Left hindlimb (tissue), 1 donor: ENCODE measurements around the gene LRRN4.
"Not testable (repeated sequence)": the region's sequence is repeated elsewhere in the genome, so short reads cannot be mapped to it uniquely, and the experiment has no call there.

Source experiments
- DNase-seq: peaks from one replicate; pipeline ENCODE4 v3.0.0-alpha.2; 2018

Gene LRRN4

DNA sequence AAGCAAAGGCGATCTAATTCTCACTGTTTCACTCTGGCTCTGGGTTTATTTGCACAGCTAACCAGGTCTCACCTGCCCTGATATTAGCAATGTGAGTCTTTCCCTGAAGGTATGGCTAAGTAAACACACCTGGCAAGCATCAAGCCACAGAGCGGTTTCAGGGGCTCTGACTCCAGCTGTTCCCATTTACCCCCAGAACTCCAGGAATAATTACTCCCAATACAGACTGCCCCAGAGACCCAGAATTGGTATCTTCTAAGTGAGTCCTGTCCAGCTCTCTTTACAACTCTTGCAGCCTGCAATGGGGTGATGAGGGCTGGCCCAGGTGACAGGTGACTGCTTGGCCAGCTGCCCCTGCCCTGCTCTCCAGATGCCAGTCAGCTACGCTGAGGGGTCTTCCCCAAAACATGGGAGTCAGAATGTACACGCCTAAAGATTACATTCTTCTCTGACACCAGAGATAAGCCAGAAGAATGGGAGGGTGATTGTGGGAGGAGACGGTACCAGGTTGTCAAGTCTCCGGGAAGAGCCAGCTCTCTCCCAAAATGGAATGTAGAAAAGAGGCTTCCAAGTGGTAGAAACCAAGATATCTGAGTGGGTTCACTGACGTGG is 4.9 kb upstream of the LRRN4 start:
- no peak for DNase-seq

DNA sequence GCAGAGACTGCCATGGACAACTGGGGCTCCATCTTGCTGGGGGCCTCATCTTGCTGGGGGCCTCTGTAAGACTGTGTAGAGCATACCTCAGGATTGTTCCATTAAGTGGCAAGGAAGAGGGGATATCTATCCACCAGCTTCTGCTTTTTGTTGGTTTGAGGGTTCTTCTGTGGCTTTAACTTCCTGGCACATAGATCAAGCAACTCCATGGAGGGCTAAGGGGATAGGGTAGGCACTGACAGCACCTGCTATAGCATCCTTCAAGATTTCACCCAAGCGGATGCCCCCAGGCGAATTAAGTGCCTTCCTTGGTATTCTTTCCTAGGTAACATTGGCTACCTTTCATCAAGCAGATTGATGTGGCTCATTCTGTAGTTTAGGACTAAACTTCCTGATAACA is 3.8 kb upstream of the LRRN4 start:
- no peak for DNase-seq

DNA sequence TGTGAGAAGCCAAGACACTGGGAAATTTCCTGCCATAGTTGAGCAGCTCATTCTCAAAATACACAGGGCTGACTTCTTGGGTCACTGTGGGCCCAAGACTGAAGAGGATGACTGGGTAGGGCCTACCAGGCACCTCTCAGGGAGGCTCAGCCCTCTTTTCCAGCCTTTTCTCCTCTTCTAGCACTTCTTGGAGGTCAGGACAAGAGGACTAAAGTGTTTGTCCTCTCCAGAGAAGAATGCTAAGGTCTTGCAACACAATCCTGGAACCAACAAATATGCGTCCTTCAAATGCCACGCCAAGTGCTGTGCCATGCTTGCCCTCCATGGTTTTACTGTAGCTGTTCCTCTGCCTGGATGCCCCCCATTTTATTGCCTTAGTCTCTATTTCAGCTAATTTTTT is 3.3 kb upstream of the LRRN4 start:
- no peak for DNase-seq

GRCh38 chr20:6055981-6056569 is 2.2 kb upstream of the LRRN4 start:
- no peak for DNase-seq

DNA sequence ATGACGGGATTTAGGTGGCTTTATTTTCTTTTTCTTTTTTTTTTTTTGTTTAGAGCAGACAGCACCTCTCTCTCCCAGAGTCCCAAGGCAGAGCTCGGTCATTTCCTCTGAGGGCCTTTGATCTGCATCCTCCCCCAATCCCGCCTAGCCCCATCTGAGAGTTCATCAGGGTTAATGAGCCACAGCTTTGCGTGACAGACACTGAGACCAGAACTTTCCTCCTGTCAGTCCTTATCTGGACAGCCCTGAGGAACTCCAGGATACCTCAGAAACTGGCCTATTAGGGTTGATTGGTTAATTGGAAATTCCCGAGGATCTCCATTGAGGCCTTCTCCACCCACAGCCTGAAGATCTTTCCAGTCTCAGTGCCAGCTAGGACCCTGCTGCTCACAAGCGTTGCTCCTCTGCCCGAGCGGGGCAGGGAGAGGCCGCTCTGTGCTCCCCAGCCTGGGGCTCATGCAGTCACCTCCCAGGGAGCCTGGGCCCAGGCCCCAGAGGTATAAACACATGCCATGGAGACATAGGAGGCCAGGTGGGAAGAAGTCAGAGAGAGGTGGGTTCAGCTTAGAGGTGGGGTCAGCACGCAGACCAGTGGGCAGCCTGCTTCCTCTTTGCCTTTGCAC is 1.4 kb upstream of the LRRN4 start:
- DNase-seq: no peak

GRCh38 chr20:6054689-6055051 is 810 bp upstream of the LRRN4 start:
- not testable (repeated sequence) for DNase-seq

DNA sequence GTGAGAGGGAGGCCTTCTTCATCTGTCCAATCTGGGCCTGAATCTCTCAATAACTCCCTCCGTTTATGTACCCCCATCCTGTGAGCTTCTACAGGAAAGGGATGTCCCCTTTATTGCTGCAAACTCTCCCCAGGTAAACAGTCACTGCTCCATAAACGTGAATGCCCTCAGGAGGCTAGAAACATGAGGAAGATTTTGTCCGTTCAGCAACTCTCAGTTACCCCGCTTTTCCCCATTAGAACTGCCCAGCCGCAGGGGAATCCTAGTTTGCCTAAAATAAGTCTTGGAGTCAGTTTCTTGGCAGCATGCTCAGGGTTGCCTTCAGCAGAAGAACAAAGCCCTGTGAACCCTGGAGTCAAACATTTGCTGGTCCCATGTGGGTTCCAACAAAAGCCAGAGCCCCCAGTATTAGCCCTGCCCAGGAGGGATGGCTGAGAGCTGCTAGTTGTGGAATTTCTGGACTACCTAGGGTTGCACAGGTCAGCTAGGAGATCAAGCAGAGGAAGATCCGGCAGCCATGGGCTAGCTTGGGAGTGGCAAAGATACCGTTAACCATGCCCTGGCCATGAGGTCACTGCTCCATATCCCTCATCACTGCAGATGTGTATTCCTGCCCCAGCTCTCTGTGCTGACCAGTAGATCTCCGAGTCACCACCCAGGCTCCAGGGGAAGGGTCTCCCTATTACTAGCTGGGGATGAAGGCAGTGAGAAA is 640 bp downstream of the LRRN4 start:
- DNase-seq: no peak

DNA sequence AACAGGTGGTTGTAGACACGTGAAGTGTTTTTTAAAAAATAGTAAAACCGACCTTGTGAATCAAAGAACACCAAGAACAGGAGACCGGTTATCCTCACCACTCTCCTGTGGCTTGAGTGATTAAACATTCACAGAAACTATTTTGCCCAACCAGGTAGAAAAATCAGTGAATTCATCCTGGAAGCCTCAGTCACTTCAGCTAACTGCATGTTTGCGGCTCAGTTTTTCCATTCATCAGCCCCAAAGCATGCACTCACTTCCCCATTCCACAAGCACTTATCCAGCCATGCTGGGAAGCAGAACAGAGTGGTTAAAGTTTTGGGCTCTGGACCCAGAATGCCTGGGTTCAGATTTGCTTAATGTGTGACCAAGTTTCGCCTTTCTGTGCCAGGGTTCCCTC is 2.4 kb downstream of the LRRN4 start:
- no peak for DNase-seq

- no peak for DNase-seq
Measured at GRCh38 chr20:6048391-6048790, 5.5 kb downstream of the LRRN4 start.

DNA sequence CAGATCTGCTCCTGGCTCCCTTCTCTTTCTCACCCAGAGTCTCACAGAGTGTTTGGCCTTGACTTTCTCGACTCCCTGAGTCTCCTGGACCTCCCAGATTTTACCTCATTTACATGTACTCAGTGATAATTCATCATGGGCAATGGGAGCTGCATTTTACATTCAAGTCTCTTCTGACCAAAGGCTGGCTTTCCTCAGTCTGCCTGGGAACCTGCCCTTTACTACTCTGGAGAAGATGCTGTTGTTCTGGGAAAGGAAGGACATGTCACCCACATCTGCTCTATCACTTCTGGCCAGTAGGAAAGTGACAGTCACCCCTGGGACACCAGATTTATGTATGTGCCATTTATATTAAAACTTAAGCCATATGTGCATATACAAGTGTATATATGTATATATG is 7.4 kb downstream of the LRRN4 start:
- no peak for DNase-seq

GRCh38 chr20:6045566-6045965 is 8.3 kb downstream of the LRRN4 start:
- DNase-seq: no peak

- DNase-seq: no peak
Measured at GRCh38 chr20:6044115-6044514, 9.7 kb downstream of the LRRN4 start.

DNA sequence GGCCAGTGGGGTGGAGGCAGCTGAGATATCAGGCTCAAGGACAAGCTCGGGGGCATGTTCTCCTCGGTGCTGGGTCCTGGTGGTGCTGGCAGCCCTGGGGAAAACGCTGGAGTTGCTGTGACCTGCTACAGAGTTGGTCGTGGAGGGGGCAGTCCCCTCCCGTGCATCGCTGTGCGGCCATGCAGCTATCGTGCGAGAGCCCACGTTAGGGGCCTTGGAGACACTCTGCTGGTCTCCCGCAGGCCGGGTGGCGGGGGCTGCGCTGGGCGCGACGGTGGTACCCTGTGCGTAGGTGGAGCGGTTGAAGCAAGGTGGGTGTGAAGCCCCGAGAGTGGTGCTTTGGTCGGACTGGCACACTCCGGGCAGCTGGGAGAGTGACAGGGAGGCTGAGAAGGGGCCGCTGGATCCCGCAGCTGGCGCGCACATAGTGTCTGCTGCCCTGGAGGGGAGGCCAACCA is 12.0 kb downstream of the LRRN4 start:
- no peak for DNase-seq

DNA sequence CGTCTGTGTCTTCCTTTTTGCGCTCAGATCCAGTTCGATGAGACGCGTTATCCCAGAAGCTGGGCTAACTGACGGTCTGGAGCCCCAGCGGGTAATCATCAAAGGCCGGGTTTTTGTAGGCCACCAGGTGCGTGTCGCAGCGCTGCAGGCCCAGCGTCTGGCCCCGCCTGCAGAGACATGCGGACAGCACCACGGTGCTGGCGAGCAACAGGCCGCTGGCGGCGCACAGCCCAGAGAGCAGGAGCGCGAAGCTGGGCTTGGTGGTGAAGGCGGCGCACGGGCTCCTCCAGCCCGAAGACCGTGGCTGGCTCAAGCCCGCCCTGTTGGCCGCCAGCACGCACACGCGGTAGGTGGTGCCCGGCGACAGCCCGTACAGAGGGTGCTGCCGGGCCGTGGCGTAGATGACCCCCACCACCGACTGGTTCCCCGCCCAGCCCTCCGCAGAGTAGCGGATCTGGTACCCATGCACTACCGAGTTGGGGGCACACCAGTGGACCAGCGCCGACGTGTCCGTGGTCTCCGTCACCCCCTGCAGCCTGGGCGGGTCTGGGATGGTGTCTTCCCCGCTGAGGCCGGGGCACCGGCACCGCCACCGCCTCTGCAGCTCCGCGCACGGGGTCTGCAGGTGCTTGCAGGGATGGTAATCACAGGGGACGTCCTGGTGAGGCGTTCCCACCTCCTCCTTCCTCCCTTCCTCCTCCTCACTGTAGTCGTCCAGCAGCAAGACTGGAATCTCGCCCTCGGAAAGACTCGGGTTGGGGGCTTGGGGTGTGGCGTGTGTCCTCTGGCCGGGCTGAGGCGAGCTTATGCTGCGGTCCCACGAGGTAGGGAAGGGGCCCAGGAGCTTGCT is 12.7 kb downstream of the LRRN4 start:
- no peak for DNase-seq

GRCh38 chr20:6040540-6040939 is 13.3 kb downstream of the LRRN4 start:
- no peak for DNase-seq

DNA sequence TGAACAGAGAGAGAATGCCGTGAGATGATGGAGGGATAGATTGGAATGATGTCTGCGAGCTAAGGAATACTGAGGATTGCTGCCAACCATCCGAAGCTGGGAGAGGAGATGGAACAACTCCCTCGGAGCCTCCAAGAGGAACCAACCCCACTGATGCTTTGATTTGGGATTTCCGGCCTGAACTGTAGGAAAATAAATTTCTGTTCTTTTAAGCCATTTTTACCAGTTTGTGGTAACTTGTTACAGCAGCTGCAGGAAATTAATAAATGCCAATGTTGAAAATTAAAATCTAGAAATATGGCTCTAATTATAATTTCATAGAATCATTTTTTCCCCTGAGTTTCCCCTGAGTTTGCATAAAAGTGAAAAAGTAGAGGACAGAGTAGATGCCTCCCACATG is 14.1 kb downstream of the LRRN4 start:
- no peak for DNase-seq

DNA sequence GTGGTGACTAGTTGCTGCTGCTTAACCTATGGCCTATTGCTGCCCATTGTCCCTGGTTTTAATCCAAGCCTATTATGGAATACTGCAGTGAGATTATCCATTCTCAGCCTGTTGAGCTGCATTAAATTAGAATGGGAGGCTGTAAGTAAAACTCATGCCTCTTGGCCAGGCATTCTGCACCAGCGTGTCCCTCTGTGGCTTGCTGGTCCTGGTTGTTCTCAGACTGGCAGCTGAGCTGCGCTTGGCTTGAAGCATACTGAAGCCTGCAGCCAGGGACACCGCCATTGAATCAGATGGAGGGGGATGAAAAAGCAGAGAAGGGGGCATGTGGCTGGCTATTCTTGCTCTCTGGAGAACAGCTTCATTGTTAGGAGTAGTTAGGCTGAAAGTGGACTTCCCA is 15.6 kb downstream of the LRRN4 start:
- no peak for DNase-seq

GRCh38 chr20:6037082-6037481 is 16.8 kb downstream of the LRRN4 start:
- no peak for DNase-seq

DNA sequence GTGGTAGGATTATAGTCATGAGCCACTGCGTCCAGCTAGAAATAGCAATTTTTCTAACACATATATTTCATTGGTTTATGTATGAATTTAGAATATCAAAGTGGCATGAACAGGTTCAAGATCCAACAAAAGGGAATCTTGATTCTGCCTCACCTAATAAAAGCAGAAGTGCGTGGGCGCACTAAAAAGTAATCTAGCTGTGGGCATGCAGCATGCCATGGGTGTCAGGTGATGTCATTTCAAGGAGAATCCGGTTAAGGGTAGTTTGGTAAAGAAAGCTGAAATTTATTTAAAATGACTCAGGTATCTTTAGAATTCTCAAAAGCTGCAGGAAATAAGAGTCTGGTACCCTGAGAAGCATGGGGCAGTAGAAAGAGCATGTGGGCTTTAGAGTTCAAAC is 17.6 kb downstream of the LRRN4 start:
- DNase-seq: no peak

DNA sequence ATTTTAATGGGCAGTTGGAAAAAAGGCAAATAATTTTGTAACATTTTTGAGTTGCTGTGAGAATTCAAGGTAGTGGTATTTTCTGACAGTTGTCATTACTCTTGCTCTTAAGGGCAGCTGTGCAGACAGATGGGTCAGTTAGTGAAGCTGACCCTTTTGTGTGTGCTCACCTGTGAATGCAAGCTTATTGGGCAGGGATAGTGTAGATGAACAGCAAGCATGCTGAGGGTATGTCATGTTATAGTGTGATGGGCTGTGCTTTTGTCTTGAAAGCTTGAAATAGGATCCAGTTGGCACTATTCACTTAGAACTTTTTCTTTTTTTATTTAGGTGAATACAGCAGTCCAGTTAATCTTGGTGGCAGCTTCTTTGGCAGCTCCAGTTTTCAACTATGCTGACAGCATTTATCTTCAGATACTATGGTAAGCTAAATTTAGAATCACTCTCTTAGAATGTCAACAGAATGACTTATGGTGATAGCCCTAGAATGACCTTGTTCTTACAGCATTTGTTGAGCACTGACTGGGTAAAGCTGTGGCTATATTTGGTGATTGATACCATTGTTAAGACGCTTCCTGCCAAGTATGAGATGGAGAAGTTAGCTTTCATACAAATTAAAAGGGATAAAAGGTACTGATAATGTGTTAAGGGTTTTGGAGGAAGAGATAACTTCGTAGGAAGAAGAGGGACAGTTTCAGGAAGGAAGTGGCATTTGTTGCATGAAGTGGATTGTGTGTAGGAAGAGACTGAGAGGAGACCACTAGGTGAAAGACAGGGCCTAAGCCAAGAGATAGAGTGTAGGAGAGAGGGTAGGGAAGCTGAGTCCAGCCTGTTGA is 19.5 kb downstream of the LRRN4 start:
- no peak for DNase-seq

GRCh38 chr20:6032907-6033306 is 21.0 kb downstream of the LRRN4 start:
- not testable (repeated sequence) for DNase-seq

- no peak for DNase-seq
Measured at GRCh38 chr20:6030453-6031080, 23.3 kb downstream of the LRRN4 start.
